SJCRH30 (cell line): Measurements from ENCODE around the gene KLB. TPM values are rescaled to one million over a fixed set of nuclear protein-coding genes. Genes with fewer than 3 reads are reported as not detected.
"Not testable (repeated sequence)": the region's sequence is repeated elsewhere in the genome, so short reads cannot be mapped to it uniquely, and the experiment has no call there.

ENCODE experiments used
- DNase-seq, 2 experiments: peaks; one replicate each; pipeline ENCODE4 v3.0.0-alpha.2; 2015 to 2020
- H3K27ac ChIP-seq: fragments of 250-450 bp; sonication (Bioruptor Pico); 2 replicates; pipeline ENCODE4 v1.5.1; 2020; ENCODE audit warnings: mild to moderate bottlenecking, moderate library complexity
- H3K27me3 ChIP-seq: fragments of 250-450 bp; sonication (Bioruptor Pico); 2 replicates; pipeline ENCODE4 v1.5.1; 2020; ENCODE audit warnings: mild to moderate bottlenecking, moderate library complexity
- H3K36me3 ChIP-seq: fragments of 250-450 bp; sonication (Bioruptor Pico); 2 replicates; pipeline ENCODE4 v1.5.1; 2020; ENCODE audit warnings: mild to moderate bottlenecking, moderate library complexity
- H3K4me1 ChIP-seq: fragments of 250-450 bp; sonication (Bioruptor Pico); 2 replicates; pipeline ENCODE4 v1.5.1; 2020; ENCODE audit warnings: mild to moderate bottlenecking, moderate library complexity
- H3K4me3 ChIP-seq: fragments of 250-450 bp; sonication (Bioruptor Pico); 2 replicates; pipeline ENCODE4 v1.5.1; 2020; ENCODE audit warnings: mild to moderate bottlenecking, moderate library complexity
- H3K9me3 ChIP-seq: fragments of 250-450 bp; sonication (Bioruptor Pico); replicated peaks from 2 replicates; pipeline ENCODE4 v1.5.1; 2020; ENCODE audit warnings: mild to moderate bottlenecking, moderate library complexity
- total RNA-seq: library from RNA; depleted of rRNA; stranded (reverse); fragments of >200 nt; shearing (Covaris generic); gene quantifications from 2 replicates; pipeline ENCODE4 v1.2.3, GENCODE V29; 2014

The KLB gene
- total RNA-seq, 1 experiment from 2014 or later, result 0.02 TPM

GRCh38 chr4:39394706-39395105 is 12.0 kb upstream of the KLB start:
- H3K27ac ChIP-seq, result no peak overlapping the region
- no peaks in the 10 kb centered on the region for H3K36me3 ChIP-seq
- no peak overlapping the region for H3K4me3 ChIP-seq
- H3K9me3 ChIP-seq, result no peaks in the 10 kb centered on the region
- no peaks in the 10 kb centered on the region for H3K27me3 ChIP-seq
- no peaks in the 10 kb centered on the region for H3K4me1 ChIP-seq
- peak in 1 of 2 experiments; percentile 7 for DNase-seq

GRCh38 chr4:39401640-39402039 is 5.1 kb upstream of the KLB start:
- peak in 1 of 2 experiments; percentile 13 for DNase-seq
- not testable (repeated sequence) for H3K4me1 ChIP-seq, H3K9me3 ChIP-seq, H3K27me3 ChIP-seq, H3K27ac ChIP-seq, H3K36me3 ChIP-seq, H3K4me3 ChIP-seq

- Histone ChIP-seq H3K4me1 (peaks cover 4% of the 10 kb centered on the region; the same call in 1 of the 2 replicates), H3K27ac (no peak overlapping the region), H3K27me3 (no peaks in the 10 kb centered on the region), H3K4me3 (no peak overlapping the region), H3K36me3 (no peaks in the 10 kb centered on the region), H3K9me3 (no peaks in the 10 kb centered on the region)
- DNase-seq, result no peak
Observed at GRCh38 chr4:39407584-39407885, 805 bp downstream of the KLB start.

GRCh38 chr4:39410415-39410814 is 3.7 kb downstream of the KLB start:
- H3K9me3 ChIP-seq, result no peaks in the 10 kb centered on the region
- no peak for DNase-seq
- no peaks in the 10 kb centered on the region for H3K27me3 ChIP-seq
- no peak overlapping the region for H3K27ac ChIP-seq
- no peak overlapping the region for H3K4me3 ChIP-seq
- no peaks in the 10 kb centered on the region for H3K36me3 ChIP-seq
- peaks cover 4% of the 10 kb centered on the region; the same call in 1 of the 2 replicates for H3K4me1 ChIP-seq

- H3K4me1 ChIP-seq, H3K9me3 ChIP-seq, H3K4me3 ChIP-seq, H3K27ac ChIP-seq, H3K27me3 ChIP-seq, H3K36me3 ChIP-seq, DNase-seq: not testable (repeated sequence)
Observed at GRCh38 chr4:39411561-39411960, 4.8 kb downstream of the KLB start.

- H3K27me3 ChIP-seq, result no peaks in the 10 kb centered on the region; the same call in 1 of the 2 replicates
- no peaks in the 10 kb centered on the region for H3K4me1 ChIP-seq
- H3K4me3 ChIP-seq, result no peak overlapping the region
- H3K9me3 ChIP-seq, result no peaks in the 10 kb centered on the region
- H3K27ac ChIP-seq, result no peak overlapping the region
- no peaks in the 10 kb centered on the region for H3K36me3 ChIP-seq
- no peak for DNase-seq
Observed at GRCh38 chr4:39415678-39416283, 9.1 kb downstream of the KLB start.

- Histone ChIP-seq H3K27me3 (no peaks in the 10 kb centered on the region; the same call in 1 of the 2 replicates), H3K9me3 (no peaks in the 10 kb centered on the region), H3K4me1 (no peaks in the 10 kb centered on the region), H3K27ac (no peak overlapping the region), H3K4me3 (no peak overlapping the region), H3K36me3 (no peaks in the 10 kb centered on the region)
- no peak for DNase-seq
Observed at GRCh38 chr4:39422247-39422646, 15.5 kb downstream of the KLB start.

GRCh38 chr4:39425297-39425696 is 18.6 kb downstream of the KLB start:
- H3K4me1 ChIP-seq, DNase-seq, H3K27ac ChIP-seq, H3K4me3 ChIP-seq, H3K36me3 ChIP-seq, H3K27me3 ChIP-seq, H3K9me3 ChIP-seq: not testable (repeated sequence)

GRCh38 chr4:39426728-39427127 is 20.0 kb downstream of the KLB start:
- Histone ChIP-seq H3K4me3 (no peak overlapping the region), H3K4me1 (no peaks in the 10 kb centered on the region), H3K27me3 (no peaks in the 10 kb centered on the region), H3K36me3 (no peaks in the 10 kb centered on the region), H3K27ac (no peak overlapping the region), H3K9me3 (no peaks in the 10 kb centered on the region)
- no peak for DNase-seq

GRCh38 chr4:39427520-39428114 is 20.9 kb downstream of the KLB start:
- Histone ChIP-seq H3K36me3 (no peaks in the 10 kb centered on the region), H3K4me3 (no peak overlapping the region), H3K9me3 (no peaks in the 10 kb centered on the region), H3K4me1 (no peaks in the 10 kb centered on the region), H3K27ac (no peak overlapping the region), H3K27me3 (no peaks in the 10 kb centered on the region)
- no peak for DNase-seq

GRCh38 chr4:39429476-39430334 is 23.0 kb downstream of the KLB start:
- Histone ChIP-seq H3K27me3 (no peaks in the 10 kb centered on the region), H3K4me1 (no peaks in the 10 kb centered on the region), H3K9me3 (no peaks in the 10 kb centered on the region), H3K27ac (no peak overlapping the region), H3K36me3 (no peaks in the 10 kb centered on the region), H3K4me3 (no peak overlapping the region)
- DNase-seq, result no peak

GRCh38 chr4:39433878-39434492 is 27.3 kb downstream of the KLB start:
- no peak for DNase-seq
- Histone ChIP-seq H3K4me3 (no peak overlapping the region), H3K4me1 (no peaks in the 10 kb centered on the region), H3K9me3 (no peaks in the 10 kb centered on the region), H3K27ac (no peak overlapping the region), H3K27me3 (no peaks in the 10 kb centered on the region), H3K36me3 (no peaks in the 10 kb centered on the region)

- no peak for DNase-seq
- Histone ChIP-seq H3K4me1 (no peaks in the 10 kb centered on the region), H3K27ac (no peak overlapping the region), H3K27me3 (no peaks in the 10 kb centered on the region), H3K4me3 (no peak overlapping the region), H3K9me3 (no peaks in the 10 kb centered on the region), H3K36me3 (no peaks in the 10 kb centered on the region)
Observed at GRCh38 chr4:39435659-39436563, 29.2 kb downstream of the KLB start.

- Histone ChIP-seq H3K9me3 (no peaks in the 10 kb centered on the region), H3K36me3 (no peaks in the 10 kb centered on the region), H3K27me3 (no peaks in the 10 kb centered on the region), H3K4me3 (no peak overlapping the region), H3K4me1 (no peaks in the 10 kb centered on the region), H3K27ac (no peak overlapping the region)
- no peak for DNase-seq
Observed at GRCh38 chr4:39441593-39441992, 34.9 kb downstream of the KLB start.
